ENCODE data around the gene ARPC1B.

DNA sequence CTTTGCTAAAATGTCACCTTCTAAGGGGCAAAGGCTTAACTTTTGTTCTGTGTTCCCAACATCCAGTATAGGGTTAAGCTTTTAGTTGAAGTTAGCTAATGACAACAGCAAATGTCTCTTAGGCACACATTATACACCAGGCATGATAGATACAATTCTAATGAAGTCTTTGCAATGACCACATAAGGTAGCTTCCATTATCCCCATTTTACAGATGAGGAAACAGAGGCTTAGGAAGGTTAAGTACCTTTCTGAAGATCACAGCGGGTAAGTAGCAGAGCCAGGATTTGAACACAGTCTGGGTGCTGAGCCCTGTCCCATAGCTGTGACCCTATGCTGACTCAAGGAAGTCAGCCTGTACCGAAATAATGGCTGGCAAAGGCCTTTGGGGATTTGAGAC, 36.1 kb downstream of the ARPC1B start:
- TF ChIP-seq, protein P1, sequence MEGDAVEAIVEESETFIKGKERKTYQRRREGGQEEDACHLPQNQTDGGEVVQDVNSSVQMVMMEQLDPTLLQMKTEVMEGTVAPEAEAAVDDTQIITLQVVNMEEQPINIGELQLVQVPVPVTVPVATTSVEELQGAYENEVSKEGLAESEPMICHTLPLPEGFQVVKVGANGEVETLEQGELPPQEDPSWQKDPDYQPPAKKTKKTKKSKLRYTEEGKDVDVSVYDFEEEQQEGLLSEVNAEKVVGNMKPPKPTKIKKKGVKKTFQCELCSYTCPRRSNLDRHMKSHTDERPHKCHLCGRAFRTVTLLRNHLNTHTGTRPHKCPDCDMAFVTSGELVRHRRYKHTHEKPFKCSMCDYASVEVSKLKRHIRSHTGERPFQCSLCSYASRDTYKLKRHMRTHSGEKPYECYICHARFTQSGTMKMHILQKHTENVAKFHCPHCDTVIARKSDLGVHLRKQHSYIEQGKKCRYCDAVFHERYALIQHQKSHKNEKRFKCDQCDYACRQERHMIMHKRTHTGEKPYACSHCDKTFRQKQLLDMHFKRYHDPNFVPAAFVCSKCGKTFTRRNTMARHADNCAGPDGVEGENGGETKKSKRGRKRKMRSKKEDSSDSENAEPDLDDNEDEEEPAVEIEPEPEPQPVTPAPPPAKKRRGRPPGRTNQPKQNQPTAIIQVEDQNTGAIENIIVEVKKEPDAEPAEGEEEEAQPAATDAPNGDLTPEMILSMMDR (IDR thresholded peaks at IDR 0.05), result no peak
- TF ChIP-seq EP300 (IDR thresholded peaks at IDR 0.05) (no peak), POLR2AphosphoS5 (IDR thresholded peaks at IDR 0.05) (no peak)
